Measurements from ENCODE around the gene MLLT10. TPM values are rescaled to one million over a fixed set of nuclear protein-coding genes. Genes with fewer than 3 reads are reported as not detected.
"Not testable (repeated sequence)": the region's sequence is repeated elsewhere in the genome, so short reads cannot be mapped to it uniquely, and the experiment has no call there.

Gene MLLT10
- total and polyA plus RNA-seq, 4 donors: 23.1 to 55.5 (median 32.6) TPM

DNA sequence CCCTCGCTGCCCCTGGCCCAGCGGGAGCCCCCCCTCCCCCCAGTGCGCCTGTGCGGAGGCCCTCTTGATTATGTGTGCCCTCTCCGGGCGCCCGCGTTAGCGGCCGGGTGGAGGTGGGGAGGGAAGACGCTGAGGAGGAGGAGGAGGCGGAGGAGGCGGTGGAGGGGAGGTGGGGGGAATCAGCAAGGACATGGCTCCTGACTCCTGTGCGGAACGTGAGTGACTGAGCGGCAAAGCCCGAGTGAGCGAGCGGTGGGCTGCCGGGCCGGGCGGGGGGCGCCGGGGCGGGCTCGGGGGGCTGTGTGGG is 201 bp downstream of the MLLT10 start:
- no peak for DNase-seq (ENCODE audit: low read depth in 4 of 6, low spot score in 6 of 6)
- Histone ChIP-seq H3K27me3 (ENCODE audit: control insufficient read depth, insufficient read depth, low read length) (no peaks in the 10 kb centered on the region), H3K36me3 (ENCODE audit: control insufficient read depth, insufficient read depth, low read length) (peaks cover 13% of the 10 kb centered on the region), H3K27ac (ENCODE audit: low read depth, low read length) (peak overlapping the region; percentile 86), H3K4me1 (ENCODE audit: control insufficient read depth, insufficient read depth, low read length) (peaks cover 8% of the 10 kb centered on the region), H3K9me3 (ENCODE audit: control insufficient read depth, insufficient read depth, low read length) (no peaks in the 10 kb centered on the region), H3K4me3 (ENCODE audit: low read depth, low read length) (peak overlapping the region; percentile 71)
- 0% methylated on average over 2 of the region's 26 CpGs for WGBS (ENCODE audit: insufficient coverage)

DNA sequence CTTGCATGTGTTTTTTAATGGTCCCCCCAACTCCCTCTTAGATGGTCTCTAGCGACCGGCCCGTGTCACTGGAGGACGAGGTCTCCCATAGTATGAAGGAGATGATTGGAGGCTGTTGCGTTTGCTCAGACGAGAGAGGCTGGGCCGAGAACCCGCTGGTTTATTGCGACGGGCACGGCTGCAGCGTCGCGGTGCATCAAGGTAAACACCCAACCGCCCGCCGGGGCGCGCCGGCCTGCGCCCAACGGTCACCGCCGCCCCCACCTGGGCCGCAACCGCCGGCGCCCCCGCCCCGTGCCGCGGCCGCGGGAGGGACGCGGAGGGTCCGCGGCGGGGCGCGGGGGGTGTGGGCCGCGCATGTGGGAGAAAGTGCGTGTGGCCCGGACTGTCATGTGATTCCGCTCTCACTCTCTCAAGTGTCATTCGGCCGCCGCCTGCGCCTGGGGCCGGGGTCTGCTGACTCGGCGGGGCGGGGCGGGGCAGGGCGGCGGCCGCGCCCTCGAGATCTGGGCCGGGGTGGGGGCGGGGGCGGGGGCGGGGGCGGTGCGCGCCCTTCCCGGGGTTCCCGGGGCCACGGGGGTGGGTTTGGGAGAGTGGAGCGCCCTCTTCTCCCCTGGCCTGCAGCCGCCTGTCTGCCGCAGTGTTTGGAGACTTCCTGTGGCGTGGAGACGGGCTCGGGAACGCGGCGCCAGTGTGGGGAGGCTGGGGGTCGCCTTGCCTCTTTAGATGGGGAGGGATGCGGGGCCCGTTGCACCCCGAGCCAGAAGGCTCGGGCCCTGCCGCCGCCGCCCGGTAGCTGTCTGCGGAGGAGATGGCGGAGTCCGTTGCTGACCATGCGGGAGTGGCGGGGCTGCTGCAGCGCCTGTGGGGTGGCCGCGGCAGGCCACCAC is 817 bp downstream of the MLLT10 start:
- under 1% methylated on average over 73 of the region's 96 CpGs for whole genome bisulfite sequencing (ENCODE audit: insufficient coverage)
- Histone ChIP-seq H3K4me1 (ENCODE audit: control insufficient read depth, insufficient read depth, low read length) (peaks cover 8% of the 10 kb centered on the region), H3K27me3 (ENCODE audit: control insufficient read depth, insufficient read depth, low read length) (no peaks in the 10 kb centered on the region), H3K9me3 (ENCODE audit: control insufficient read depth, insufficient read depth, low read length) (no peaks in the 10 kb centered on the region), H3K36me3 (ENCODE audit: control insufficient read depth, insufficient read depth, low read length) (peaks cover 20% of the 10 kb centered on the region), H3K4me3 (ENCODE audit: low read depth, low read length) (peak overlapping the region; percentile 71), H3K27ac (ENCODE audit: low read depth, low read length) (peak overlapping the region; percentile 86)
- DNase-seq (ENCODE audit: low read depth in 4 of 6, low spot score in 6 of 6): peak in 5 of 6 donors; percentile 21 to 85 (median 30)

DNA sequence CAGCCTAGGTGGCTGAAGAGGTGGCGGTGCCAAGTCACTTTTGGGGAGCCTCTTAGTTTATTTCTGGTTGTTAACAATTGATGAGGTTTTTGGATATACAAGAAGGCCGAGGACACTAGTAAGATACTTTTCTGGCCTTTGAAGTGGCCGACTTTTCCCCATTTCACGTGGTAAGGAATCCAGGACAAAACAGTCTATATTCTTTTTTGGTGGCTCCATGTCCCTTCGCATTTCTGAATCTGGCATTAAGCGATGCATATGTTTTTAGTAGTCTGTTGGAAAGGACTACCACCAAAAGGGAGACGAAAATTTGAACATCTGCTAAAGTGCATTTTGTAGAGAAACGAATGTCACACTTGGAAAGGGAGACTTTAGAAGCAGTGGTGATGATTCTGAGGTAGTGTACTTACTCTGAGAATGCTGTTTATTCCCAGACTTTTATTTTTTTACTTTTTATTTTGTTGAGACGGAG is 1.5 kb downstream of the MLLT10 start:
- 22% methylated on average over 8 of the region's 9 CpGs for WGBS (ENCODE audit: insufficient coverage)
- Histone ChIP-seq H3K4me1 (ENCODE audit: control insufficient read depth, insufficient read depth, low read length) (peaks cover 8% of the 10 kb centered on the region), H3K4me3 (ENCODE audit: low read depth, low read length) (peak overlapping the region; percentile 71), H3K36me3 (ENCODE audit: control insufficient read depth, insufficient read depth, low read length) (peaks cover 25% of the 10 kb centered on the region), H3K27ac (ENCODE audit: low read depth, low read length) (peak overlapping the region; percentile 84), H3K9me3 (ENCODE audit: control insufficient read depth, insufficient read depth, low read length) (no peaks in the 10 kb centered on the region), H3K27me3 (ENCODE audit: control insufficient read depth, insufficient read depth, low read length) (no peaks in the 10 kb centered on the region)
- DNase-seq (ENCODE audit: low read depth in 4 of 6, low spot score in 6 of 6): peak in 3 of 6 donors; percentile 13 to 62 (median 37)

DNA sequence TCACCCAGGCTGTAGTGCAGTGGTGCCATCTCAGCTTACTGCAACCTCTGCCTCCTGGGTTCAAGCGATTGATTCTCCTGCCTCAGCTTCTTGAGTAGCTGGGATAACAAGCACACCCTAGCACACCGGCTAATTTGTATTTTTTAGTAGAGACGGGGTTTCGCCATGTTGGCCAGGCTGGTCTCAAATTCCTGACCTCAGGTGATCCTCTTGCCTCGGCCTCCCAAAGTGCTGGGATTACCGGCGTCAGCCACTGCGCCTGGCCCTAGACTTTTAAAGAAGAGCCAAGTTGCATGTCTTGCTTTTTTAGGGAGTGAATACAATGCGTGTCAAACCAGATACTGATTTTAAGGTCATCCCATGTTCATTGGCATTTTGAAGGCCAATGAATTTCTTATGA is 1.9 kb downstream of the MLLT10 start:
- not testable (repeated sequence) for DNase-seq (ENCODE audit: low read depth in 4 of 6, low spot score in 6 of 6)

DNA sequence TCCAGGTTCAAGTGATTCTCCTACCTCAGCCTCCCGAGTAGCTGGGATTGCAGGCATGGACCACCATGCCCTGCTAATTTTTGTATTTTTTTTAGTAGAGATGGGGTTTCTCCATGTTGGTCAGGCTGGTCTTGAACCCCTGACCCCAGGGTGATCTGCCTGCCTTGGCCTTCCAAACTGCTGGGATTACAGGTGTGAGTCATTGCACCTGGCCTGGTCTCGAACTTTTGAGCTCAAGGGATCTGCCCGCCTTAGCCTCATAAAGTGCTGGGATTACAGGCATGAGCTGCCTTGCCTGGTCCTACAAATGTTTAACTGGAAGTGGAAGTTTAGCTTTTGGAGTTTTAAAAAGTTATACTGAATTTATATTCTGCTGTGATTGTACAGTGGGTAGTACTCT is 2.8 kb downstream of the MLLT10 start:
- Histone ChIP-seq H3K4me3 (ENCODE audit: low read depth, low read length) (no peak overlapping the region), H3K27ac (ENCODE audit: low read depth, low read length) (no peak overlapping the region), H3K27me3 (ENCODE audit: control insufficient read depth, insufficient read depth, low read length) (no peaks in the 10 kb centered on the region), H3K36me3 (ENCODE audit: control insufficient read depth, insufficient read depth, low read length) (peaks cover 38% of the 10 kb centered on the region), H3K4me1 (ENCODE audit: control insufficient read depth, insufficient read depth, low read length) (peaks cover 8% of the 10 kb centered on the region), H3K9me3 (ENCODE audit: control insufficient read depth, insufficient read depth, low read length) (no peaks in the 10 kb centered on the region)
- no peak for DNase-seq (ENCODE audit: low read depth in 4 of 6, low spot score in 6 of 6)
- whole genome bisulfite sequencing (ENCODE audit: insufficient coverage): 88% methylated on average over 3 of the region's 3 CpGs

More for the DNA sequence above, 1.9 kb downstream of the MLLT10 start:
- H3K27ac ChIP-seq (ENCODE audit: low read depth, low read length); H3K4me3 ChIP-seq (ENCODE audit: low read depth, low read length); H3K4me1 ChIP-seq (ENCODE audit: control insufficient read depth, insufficient read depth, low read length); H3K9me3 ChIP-seq (ENCODE audit: control insufficient read depth, insufficient read depth, low read length); H3K27me3 ChIP-seq (ENCODE audit: control insufficient read depth, insufficient read depth, low read length): not testable (repeated sequence)
- 93% methylated on average over 5 of the region's 9 CpGs for WGBS (ENCODE audit: insufficient coverage)
- peaks cover 29% of the 10 kb centered on the region for H3K36me3 ChIP-seq (ENCODE audit: control insufficient read depth, insufficient read depth, low read length)

DNA sequence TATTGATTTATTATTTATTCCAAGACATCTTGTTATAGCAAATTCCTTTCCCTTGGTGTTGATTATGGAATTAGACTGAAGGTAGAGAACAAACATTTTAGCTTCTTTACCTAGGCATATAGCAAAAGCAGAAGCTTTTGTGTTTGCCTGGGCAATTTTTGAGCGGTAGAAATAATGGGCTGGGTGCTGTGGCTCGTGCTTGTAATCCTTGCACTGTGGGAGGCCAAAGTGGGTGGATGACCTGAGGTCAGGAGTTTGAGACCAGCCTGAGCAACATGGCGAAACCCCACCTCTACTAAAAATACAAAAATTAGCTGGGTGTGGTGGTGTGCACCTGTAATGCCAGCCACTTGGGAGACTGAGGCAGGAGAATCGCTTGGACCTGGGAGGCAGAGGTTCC is 6.7 kb downstream of the MLLT10 start:
- not testable (repeated sequence) for DNase-seq (ENCODE audit: low read depth in 4 of 6, low spot score in 6 of 6); H3K27me3 ChIP-seq (ENCODE audit: control insufficient read depth, insufficient read depth, low read length); H3K9me3 ChIP-seq (ENCODE audit: control insufficient read depth, insufficient read depth, low read length); H3K27ac ChIP-seq (ENCODE audit: low read depth, low read length); H3K4me3 ChIP-seq (ENCODE audit: low read depth, low read length); H3K4me1 ChIP-seq (ENCODE audit: control insufficient read depth, insufficient read depth, low read length)
- peaks cover 59% of the 10 kb centered on the region for H3K36me3 ChIP-seq (ENCODE audit: control insufficient read depth, insufficient read depth, low read length)
- 100% methylated on average over 1 of the region's 4 CpGs for WGBS (ENCODE audit: insufficient coverage)

DNA sequence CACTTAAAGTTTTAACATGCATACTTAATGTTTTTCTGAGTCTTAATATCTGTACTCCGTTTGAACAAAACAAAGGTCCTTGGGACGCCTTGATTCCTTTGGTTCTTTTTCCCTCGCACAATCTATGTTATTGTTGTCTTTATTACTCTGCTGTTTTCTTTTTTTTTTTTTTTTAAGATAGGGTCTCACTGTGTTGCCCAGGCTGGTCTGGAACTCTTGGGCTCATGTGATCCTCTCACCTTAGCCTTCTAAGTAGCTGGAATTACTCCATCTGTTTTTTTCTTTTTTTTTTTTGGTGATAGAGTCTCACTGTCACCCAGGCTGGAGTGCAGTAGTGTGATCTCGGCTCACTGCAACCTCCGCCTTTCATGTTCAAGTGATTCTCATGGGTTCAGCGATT is 13.2 kb downstream of the MLLT10 start:
- Histone ChIP-seq H3K27me3 (ENCODE audit: control insufficient read depth, insufficient read depth, low read length) (no peaks in the 10 kb centered on the region), H3K4me3 (ENCODE audit: low read depth, low read length) (no peak overlapping the region), H3K9me3 (ENCODE audit: control insufficient read depth, insufficient read depth, low read length) (no peaks in the 10 kb centered on the region), H3K27ac (ENCODE audit: low read depth, low read length) (no peak overlapping the region), H3K36me3 (ENCODE audit: control insufficient read depth, insufficient read depth, low read length) (peaks cover 65% of the 10 kb centered on the region), H3K4me1 (ENCODE audit: control insufficient read depth, insufficient read depth, low read length) (no peaks in the 10 kb centered on the region)
- WGBS (ENCODE audit: insufficient coverage): 100% methylated on average over 3 of the region's 6 CpGs
- no peak for DNase-seq (ENCODE audit: low read depth in 4 of 6, low spot score in 6 of 6)

DNA sequence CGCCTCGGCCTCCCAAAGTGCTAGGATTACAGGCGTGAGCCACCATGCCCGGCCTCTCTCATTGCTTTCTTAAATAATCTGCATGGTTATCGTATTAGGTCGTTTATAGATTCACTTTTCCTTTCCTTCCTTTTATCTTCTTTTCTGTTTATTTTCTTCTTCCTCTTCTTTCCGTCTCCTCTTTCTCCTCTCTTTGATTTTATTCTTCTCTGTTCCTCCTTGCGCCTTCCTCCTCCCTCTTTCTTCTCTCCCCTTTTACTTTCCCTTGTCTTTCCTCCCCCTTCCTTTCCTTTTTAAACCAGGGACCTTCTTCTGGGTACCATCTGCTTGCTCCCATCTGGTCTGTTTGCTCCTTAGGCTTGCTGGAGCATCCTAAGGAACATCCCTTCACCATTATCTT is 18.6 kb downstream of the MLLT10 start:
- 98% methylated on average over 8 of the region's 8 CpGs for WGBS (ENCODE audit: insufficient coverage)
- H3K27ac ChIP-seq (ENCODE audit: low read depth, low read length): no peak overlapping the region

DNA sequence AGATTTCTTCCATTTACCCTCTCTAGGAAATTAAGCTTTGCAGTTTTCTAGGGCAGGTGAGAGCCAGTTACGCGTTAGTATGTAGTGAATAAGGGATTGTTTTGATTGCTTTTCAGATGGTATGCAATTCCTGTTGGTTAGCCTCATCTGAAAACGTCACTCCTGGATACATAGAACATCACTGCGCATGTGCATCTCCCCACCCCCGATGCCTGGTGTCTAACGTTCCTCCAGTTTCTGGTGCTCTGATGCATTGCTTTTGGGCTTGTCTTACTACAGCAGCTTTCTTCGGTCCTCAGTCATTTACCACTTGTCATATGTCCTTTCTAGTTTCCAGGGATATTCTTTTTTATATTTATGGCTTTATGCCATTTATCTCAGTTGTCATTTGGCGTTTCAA is 22.5 kb downstream of the MLLT10 start:
- no peak overlapping the region for H3K4me3 ChIP-seq (ENCODE audit: low read depth, low read length)
- DNase-seq (ENCODE audit: low read depth in 4 of 6, low spot score in 6 of 6): no peak
- no peaks in the 10 kb centered on the region for H3K9me3 ChIP-seq (ENCODE audit: control insufficient read depth, insufficient read depth, low read length)
- no peaks in the 10 kb centered on the region for H3K27me3 ChIP-seq (ENCODE audit: control insufficient read depth, insufficient read depth, low read length)
- H3K27ac ChIP-seq (ENCODE audit: low read depth, low read length): no peak overlapping the region
- 89% methylated on average over 4 of the region's 8 CpGs for WGBS (ENCODE audit: insufficient coverage)
- no peaks in the 10 kb centered on the region for H3K4me1 ChIP-seq (ENCODE audit: control insufficient read depth, insufficient read depth, low read length)
- H3K36me3 ChIP-seq (ENCODE audit: control insufficient read depth, insufficient read depth, low read length): peaks cover 54% of the 10 kb centered on the region

More for the DNA sequence above, 18.6 kb downstream of the MLLT10 start:
- H3K9me3 ChIP-seq (ENCODE audit: control insufficient read depth, insufficient read depth, low read length): no peaks in the 10 kb centered on the region
- DNase-seq (ENCODE audit: low read depth in 4 of 6, low spot score in 6 of 6): peak in 1 of 6 donors; percentile 31
- H3K27me3 ChIP-seq (ENCODE audit: control insufficient read depth, insufficient read depth, low read length): no peaks in the 10 kb centered on the region
- no peaks in the 10 kb centered on the region for H3K4me1 ChIP-seq (ENCODE audit: control insufficient read depth, insufficient read depth, low read length)
- H3K4me3 ChIP-seq (ENCODE audit: low read depth, low read length): no peak overlapping the region
- H3K36me3 ChIP-seq (ENCODE audit: control insufficient read depth, insufficient read depth, low read length): peaks cover 59% of the 10 kb centered on the region

DNA sequence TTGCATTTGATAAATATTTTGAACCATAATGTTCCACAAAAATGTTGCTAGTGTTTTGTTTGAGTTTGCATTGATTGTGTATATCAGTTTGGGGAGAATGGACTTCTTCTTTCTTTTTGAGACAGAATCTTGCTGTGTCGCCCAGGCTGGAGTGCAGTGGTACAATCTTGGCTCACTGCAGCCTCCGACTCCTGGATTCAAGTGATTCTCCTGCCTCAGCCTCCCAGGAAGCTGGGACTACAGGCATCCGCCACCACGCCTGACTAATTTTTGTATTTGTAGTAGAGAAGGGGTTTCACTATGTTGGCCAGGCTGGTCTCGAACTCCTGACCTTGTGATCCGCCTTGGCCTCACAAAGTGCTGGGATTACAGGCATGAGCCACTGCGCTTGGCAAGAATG is 25.0 kb downstream of the MLLT10 start:
- WGBS (ENCODE audit: insufficient coverage): 91% methylated on average over 3 of the region's 7 CpGs
- H3K36me3 ChIP-seq (ENCODE audit: control insufficient read depth, insufficient read depth, low read length): peaks cover 34% of the 10 kb centered on the region

More for the DNA sequence above, 25.0 kb downstream of the MLLT10 start:
- H3K27ac ChIP-seq (ENCODE audit: low read depth, low read length); H3K4me1 ChIP-seq (ENCODE audit: control insufficient read depth, insufficient read depth, low read length); DNase-seq (ENCODE audit: low read depth in 4 of 6, low spot score in 6 of 6); H3K4me3 ChIP-seq (ENCODE audit: low read depth, low read length); H3K9me3 ChIP-seq (ENCODE audit: control insufficient read depth, insufficient read depth, low read length); H3K27me3 ChIP-seq (ENCODE audit: control insufficient read depth, insufficient read depth, low read length): not testable (repeated sequence)

Data from spinal cord (tissue), 10 donors.